ENCODE data around the gene ALDH3A1. TPM values are rescaled to one million over a fixed set of nuclear protein-coding genes. Genes with fewer than 3 reads are reported as not detected.

The ALDH3A1 gene
- total RNA-seq, 2 experiments from 2014 or later: 0.38 to 0.92 TPM

GRCh38 chr17:19743101-19744100 is 4.7 kb downstream of the ALDH3A1 start:
- Mint-ChIP-seq H3K27ac (no peak overlapping the region), H3K4me3 (no peak overlapping the region), H3K27me3 (no peaks in the 10 kb centered on the region), H3K9me3 (no peaks in the 10 kb centered on the region), H3K36me3 (ENCODE audit: low read depth) (no peaks in the 10 kb centered on the region), H3K4me1 (ENCODE audit: low read depth) (peaks cover 2% of the 10 kb centered on the region)
- CTCF ChIA-PET: interaction anchor here (1.6 to 3.1 kb wide), 4 partner anchors 10 to 72 kb away, joined by 7 to 12 read pairs (median 9); no protein-coding TSS in a partner anchor
- DNase-seq (no peak), ATAC-seq (no peak)
- TF ChIP-seq CTCF (IDR thresholded peaks at IDR 0.05): no peak
- POLR2A ChIA-PET: no interaction called here
- intact Hi-C loops (cut with micrococcal nuclease): no loop called here

DNA sequence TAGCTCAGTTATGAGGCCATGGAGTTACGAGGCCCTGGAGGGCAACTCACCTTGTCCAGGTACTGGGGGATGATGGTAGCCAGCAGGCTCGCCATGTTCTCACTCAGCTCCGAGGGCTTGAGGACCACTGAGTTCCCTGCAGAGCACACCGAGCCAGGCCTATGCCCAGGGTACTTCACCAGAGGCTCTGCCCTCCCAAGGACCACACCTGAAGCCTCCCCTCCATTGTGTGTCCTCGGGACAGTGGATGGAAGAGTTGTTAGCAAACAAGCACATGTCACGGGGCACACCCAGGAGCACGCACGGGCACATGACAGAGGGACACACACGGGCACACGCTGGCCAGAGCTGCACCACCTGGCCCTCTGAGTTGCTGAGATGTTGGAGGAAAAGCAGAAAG is 5.6 kb downstream of the ALDH3A1 start:
- ChIA-PET CTCF (interaction anchor here (3.1 kb wide), 1 partner anchor 24 kb away, joined by 12 read pairs; no protein-coding TSS in a partner anchor), POLR2A (no interaction called here)
- Mint-ChIP-seq H3K4me3 (no peak overlapping the region), H3K27me3 (no peaks in the 10 kb centered on the region), H3K27ac (no peak overlapping the region), H3K9me3 (no peaks in the 10 kb centered on the region), H3K4me1 (ENCODE audit: low read depth) (peaks cover 2% of the 10 kb centered on the region), H3K36me3 (ENCODE audit: low read depth) (no peaks in the 10 kb centered on the region)
- ATAC-seq (no peak), DNase-seq (no peak)
- intact Hi-C loops (cut with micrococcal nuclease): no loop called here
- TF ChIP-seq CTCF (IDR thresholded peaks at IDR 0.05): no peak

GRCh38 chr17:19741832-19742457 is 6.2 kb downstream of the ALDH3A1 start:
- no peaks in the 10 kb centered on the region for H3K9me3 Mint-ChIP-seq
- DNase-seq: no peak
- no peaks in the 10 kb centered on the region for H3K36me3 Mint-ChIP-seq (ENCODE audit: low read depth)
- intact Hi-C loops (cut with micrococcal nuclease): no loop called here
- ATAC-seq: no peak
- POLR2A ChIA-PET: no interaction called here
- no peak for TF ChIP-seq CTCF (IDR thresholded peaks at IDR 0.05)
- H3K4me1 Mint-ChIP-seq (ENCODE audit: low read depth): peaks cover 2% of the 10 kb centered on the region
- CTCF ChIA-PET: interaction anchor here (3.1 kb wide), 1 partner anchor 25 kb away, joined by 12 read pairs; no protein-coding TSS in a partner anchor
- H3K4me3 Mint-ChIP-seq: no peak overlapping the region
- H3K27ac Mint-ChIP-seq: no peak overlapping the region
- no peaks in the 10 kb centered on the region for H3K27me3 Mint-ChIP-seq

DNA sequence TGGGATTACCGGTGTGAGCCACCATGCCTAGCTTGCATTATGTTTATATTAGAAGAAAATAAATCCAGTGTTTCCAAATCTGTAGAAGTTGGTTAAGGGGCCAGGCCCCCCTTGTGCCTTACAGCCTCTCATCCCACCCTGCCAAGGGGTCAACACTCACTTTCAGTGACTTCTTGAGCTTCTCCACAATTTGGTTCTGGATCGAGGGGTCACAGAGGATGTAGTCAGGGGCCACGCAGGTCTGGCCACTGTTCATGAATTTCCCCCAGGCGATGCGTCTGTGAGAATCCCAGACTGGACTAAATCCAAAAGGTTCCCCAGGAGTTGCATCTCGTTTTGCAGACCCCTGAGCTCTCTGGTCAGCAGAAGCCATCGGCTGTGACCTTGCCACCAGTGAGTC is 7.2 kb downstream of the ALDH3A1 start:
- ATAC-seq (no peak), DNase-seq (no peak)
- no peak for TF ChIP-seq CTCF (IDR thresholded peaks at IDR 0.05)
- H3K4me3 Mint-ChIP-seq: no peak overlapping the region
- CTCF ChIA-PET: interaction anchor here (3.1 kb wide), 1 partner anchor 26 kb away, joined by 12 read pairs; no protein-coding TSS in a partner anchor
- intact Hi-C loops (cut with micrococcal nuclease): no loop called here
- H3K27me3 Mint-ChIP-seq: no peaks in the 10 kb centered on the region
- no peak overlapping the region for H3K27ac Mint-ChIP-seq
- no peaks in the 10 kb centered on the region for H3K36me3 Mint-ChIP-seq (ENCODE audit: low read depth)
- POLR2A ChIA-PET: interaction anchor here (1.0 kb wide), 2 partner anchors 13 to 42 kb away, joined by 3 read pairs; no protein-coding TSS in a partner anchor
- peaks cover 2% of the 10 kb centered on the region for H3K4me1 Mint-ChIP-seq (ENCODE audit: low read depth)
- H3K9me3 Mint-ChIP-seq: no peaks in the 10 kb centered on the region
